CMK (cell line): ENCODE results near the gene NUDT16L1.
A peak's percentile ranks its signal among the peaks of the same experiment; 100 is the strongest.
"Not testable (repeated sequence)": the region's sequence is repeated elsewhere in the genome, so short reads cannot be mapped to it uniquely, and the experiment has no call there.

Source experiments
- DNase-seq: peaks from one replicate; pipeline ENCODE4 v3.0.0-alpha.2; 2010; ENCODE audit warnings: low read depth

NUDT16L1 gene

GRCh38 chr16:4718466-4718865 is 25.1 kb downstream of the NUDT16L1 start:
- no peak for DNase-seq

- no peak for DNase-seq
These were observed 29.9 kb downstream of the NUDT16L1 start for GRCh38 chr16:4723071-4723767.

GRCh38 chr16:4724661-4725270 is 31.4 kb downstream of the NUDT16L1 start:
- DNase-seq, result no peak

- DNase-seq, result no peak
These were observed 33.3 kb downstream of the NUDT16L1 start for GRCh38 chr16:4726616-4727015.

- no peak for DNase-seq
These were observed 35.3 kb downstream of the NUDT16L1 start for GRCh38 chr16:4728676-4729075.

GRCh38 chr16:4729876-4730275 is 36.5 kb downstream of the NUDT16L1 start:
- no peak for DNase-seq

GRCh38 chr16:4733211-4733742 is 39.9 kb downstream of the NUDT16L1 start:
- DNase-seq, result no peak

- DNase-seq, result no peak
These were observed 40.3 kb downstream of the NUDT16L1 start for GRCh38 chr16:4733747-4734062.

GRCh38 chr16:4734063-4734729 is 40.8 kb downstream of the NUDT16L1 start, which contains the start of the genes ANKS3 and DNAAF8:
TSS of gene ANKS3 (minus strand) at chr16:4734271. CDS start at chr16:4730149, 4,122 bp downstream.
TSS of gene DNAAF8 (plus strand) at chr16:4734537. CDS start at chr16:4736515, 1,978 bp downstream.
- DNase-seq, result peak; percentile 80

GRCh38 chr16:4734730-4735535 is 41.6 kb downstream of the NUDT16L1 start:
- DNase-seq, result peak; percentile 38

GRCh38 chr16:4736546-4736945 is 43.2 kb downstream of the NUDT16L1 start:
- DNase-seq, result no peak

GRCh38 chr16:4737545-4737944 is 44.2 kb downstream of the NUDT16L1 start:
- no peak for DNase-seq

- not testable (repeated sequence) for DNase-seq
These were observed 45.0 kb downstream of the NUDT16L1 start for GRCh38 chr16:4738370-4738769.

- no peak for DNase-seq
These were observed 50.0 kb downstream of the NUDT16L1 start for GRCh38 chr16:4743226-4743878.

- DNase-seq, result no peak
These were observed 51.4 kb downstream of the NUDT16L1 start for GRCh38 chr16:4744555-4745273.

GRCh38 chr16:4745274-4745569 is 51.9 kb downstream of the NUDT16L1 start:
- no peak for DNase-seq
